Heart right ventricle (tissue), 16 donors: ENCODE measurements around the gene PTPRN2. TPM values are rescaled to one million over a fixed set of nuclear protein-coding genes. Genes with fewer than 3 reads are reported as not detected.

ENCODE experiments used
- ATAC-seq, 8 donors: fragments of 200-7000 bp; cut with Tn5 transposase; one replicate each; pipeline ENCODE4 v1.9.1; 2020; ENCODE audit warnings: mild to moderate bottlenecking in 8 of 8, moderate library complexity in 8 of 8, moderate number of reproducible peaks in 1 of 8
- DNase-seq, 2 donors: peaks; one replicate each; pipeline ENCODE4 v3.0.0-alpha.2; 2020
- H3K27ac ChIP-seq, 10 donors: fragments of 200-600 bp; sonication (generic) in 2 of 10; one replicate each; pipeline versions ENCODE4 v1.5.0 to v1.8.0; 2020 to 2022; ENCODE audit warnings: mild to moderate bottlenecking in 3 of 10
- H3K27me3 ChIP-seq, 7 donors: fragments of 200-600 bp; one replicate each; pipeline ENCODE4 v1.8.0; 2021 to 2022; ENCODE audit warnings: mild to moderate bottlenecking in 2 of 7
- H3K36me3 ChIP-seq, 9 donors: fragments of 200-600 bp; sonication (generic) in 1 of 9; one replicate each; pipeline versions ENCODE4 v1.5.0 to v1.8.0; 2020 to 2022; ENCODE audit warnings: mild to moderate bottlenecking in 2 of 9
- H3K4me1 ChIP-seq, 9 donors: fragments of 200-600 bp; sonication (generic) in 1 of 9; one replicate each; pipeline versions ENCODE4 v1.5.0 to v1.8.0; 2020 to 2022; ENCODE audit warnings: mild to moderate bottlenecking in 4 of 9
- H3K4me3 ChIP-seq, 10 donors: fragments of 200-600 bp; sonication (generic) in 2 of 10; one replicate each; pipeline versions ENCODE4 v1.5.0 to v1.8.0; 2020 to 2022; ENCODE audit warnings: mild to moderate bottlenecking in 7 of 10, moderate library complexity in 2 of 10
- H3K9me3 ChIP-seq, 11 donors: fragments of 200-600 bp in 10 of 11; sonication (generic) in 2 of 11; one replicate each; pipeline versions ENCODE4 v1.5.0 to v1.8.0; 2013 to 2022; ENCODE audit warnings: mild to moderate bottlenecking in 2 of 11, control low read depth in 1 of 11, moderate library complexity in 1 of 11
- WGBS, 2 donors: extraction: QIAGEN DNeasy Blood & Tissue Kit; methylation state at CpG; one replicate each; pipeline ENCODE4 v1.1.7; 2013; ENCODE audit warnings: inconsistent platforms in 1 of 2; 5-methylcytosine and 5-hydroxymethylcytosine counted together
- intact Hi-C, 10 donors: fragments of 100-400 bp; cut with DNase I; formaldehyde crosslinking; loops; one replicate each; pipeline versions ENCODE4 v1.11.1 to v1.14.2; 2022
- polyA plus RNA-seq, 2 donors: library from polyadenylated mRNA; stranded (reverse); fragments of 200-250 nt; gene quantifications; one replicate each; pipeline ENCODE4 v1.2.3, GENCODE V29; 2013
- total RNA-seq, 10 donors: library from RNA; stranded (reverse); fragmentation: NEBNext Ultra II Directional in 3 of 10; extraction: Animal tissue kit (Norgen Biotek cat#: 25700) in 3 of 10; gene quantifications; one replicate each; pipeline versions ENCODE4 v1.2.1 to v1.2.4, GENCODE V29; 2021 to 2023
- TF ChIP-seq, protein P1 (sequence below), 9 donors: fragments of 200-600 bp; sonication (generic) in 2 of 9; IDR thresholded peaks; one replicate each; pipeline versions ENCODE4 v1.5.0 to v1.8.0; 2021 to 2022; ENCODE audit warnings: antibody characterized with exemption in 9 of 9, mild to moderate bottlenecking in 5 of 9, moderate library complexity in 1 of 9
- donor health status: Arrhythmogenic right ventricular cardiomyopathy.
- donor health status: ischemic (EF 13 %, LVEDD 7.1; RV severe dilation, severe dysfunction).
- donor health status: healthy with polysubstance abuse.
- donor health status: DM: no; HTN: yes; CAD: no.
- donor health status: DM: no; HTN: no; CAD: no.
- donor health status: ischemic (EF 25% LVEDD 6.9; RV normal size, moderate dysfunction).
- donor health status: ischemic (EF 25% LVEDD 5.7; RV mildly dilated, moderate dysfunction).
- donor health status: healthy.
- donor health status: DM: yes; HTN: yes; CAD: no.
- donor health status: Ischemic cardiomyopathy.
- donor health status: ischemic (EF 35%, LVEDD 5.7; RV mildly dilated, moderate dysfunction).
- donor health status: nonischemic (EF 11% LVEDD 7.7; RV severe dilation, severe dysfunction).
- donor health status: DM: yes; HTN: yes; CAD: no.
- donor health status: PGD.
- donor health status: ischemic (EF 29% LVEDD 5.4; RV normal size, mild dysfunction).
- donor health status: nonischemic (EF 23%, LVEDD 6.1; RV moderate dilation, normal function).

Gene PTPRN2
- total and polyA plus RNA-seq, 12 donors, result 0.82 to 1.8 (median 1.3) TPM

GRCh38 chr7:158549616-158550393 is 37.8 kb downstream of the PTPRN2 start:
- intact Hi-C loops, result no loop called here
- TF ChIP-seq, protein P1, sequence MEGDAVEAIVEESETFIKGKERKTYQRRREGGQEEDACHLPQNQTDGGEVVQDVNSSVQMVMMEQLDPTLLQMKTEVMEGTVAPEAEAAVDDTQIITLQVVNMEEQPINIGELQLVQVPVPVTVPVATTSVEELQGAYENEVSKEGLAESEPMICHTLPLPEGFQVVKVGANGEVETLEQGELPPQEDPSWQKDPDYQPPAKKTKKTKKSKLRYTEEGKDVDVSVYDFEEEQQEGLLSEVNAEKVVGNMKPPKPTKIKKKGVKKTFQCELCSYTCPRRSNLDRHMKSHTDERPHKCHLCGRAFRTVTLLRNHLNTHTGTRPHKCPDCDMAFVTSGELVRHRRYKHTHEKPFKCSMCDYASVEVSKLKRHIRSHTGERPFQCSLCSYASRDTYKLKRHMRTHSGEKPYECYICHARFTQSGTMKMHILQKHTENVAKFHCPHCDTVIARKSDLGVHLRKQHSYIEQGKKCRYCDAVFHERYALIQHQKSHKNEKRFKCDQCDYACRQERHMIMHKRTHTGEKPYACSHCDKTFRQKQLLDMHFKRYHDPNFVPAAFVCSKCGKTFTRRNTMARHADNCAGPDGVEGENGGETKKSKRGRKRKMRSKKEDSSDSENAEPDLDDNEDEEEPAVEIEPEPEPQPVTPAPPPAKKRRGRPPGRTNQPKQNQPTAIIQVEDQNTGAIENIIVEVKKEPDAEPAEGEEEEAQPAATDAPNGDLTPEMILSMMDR (IDR thresholded peaks at IDR 0.05), result no peak
- DNase-seq (peak; percentile 47 to 56), ATAC-seq (peak; percentile 61 to 91 (median 76))
- no peaks in the 10 kb centered on the region for H3K9me3 ChIP-seq
- 54 to 55% methylated on average over 36 of the region's 36 CpGs for WGBS, 2 donors
- peaks cover 0 to 10% (median 0%) of the 10 kb centered on the region in 9 donors for H3K4me1 ChIP-seq
- no peaks in the 10 kb centered on the region for H3K36me3 ChIP-seq
- no peak overlapping the region for H3K27ac ChIP-seq
- peaks cover 0 to 51% (median 27%) of the 10 kb centered on the region in 7 donors for H3K27me3 ChIP-seq
- H3K4me3 ChIP-seq, result peak overlapping the region in 8 of 10 donors; percentile 10 to 46 (median 24)

- no peak overlapping the region for H3K27ac ChIP-seq
- TF ChIP-seq, protein P1 (IDR thresholded peaks at IDR 0.05), result no peak
- no peaks in the 10 kb centered on the region for H3K9me3 ChIP-seq
- intact Hi-C loops, result no loop called here
- H3K4me1 ChIP-seq, result peaks cover 0 to 10% (median 0%) of the 10 kb centered on the region in 9 donors
- H3K4me3 ChIP-seq, result peak overlapping the region in 8 of 10 donors; percentile 10 to 46 (median 24)
- no peak for DNase-seq
- H3K27me3 ChIP-seq, result peaks cover 0 to 51% (median 27%) of the 10 kb centered on the region in 7 donors
- WGBS, 2 donors, result 48% methylated on average over 22 of the region's 22 CpGs
- no peak for ATAC-seq
- H3K36me3 ChIP-seq, result no peaks in the 10 kb centered on the region
These were observed 38.4 kb downstream of the PTPRN2 start for GRCh38 chr7:158549176-158549615.

DNA sequence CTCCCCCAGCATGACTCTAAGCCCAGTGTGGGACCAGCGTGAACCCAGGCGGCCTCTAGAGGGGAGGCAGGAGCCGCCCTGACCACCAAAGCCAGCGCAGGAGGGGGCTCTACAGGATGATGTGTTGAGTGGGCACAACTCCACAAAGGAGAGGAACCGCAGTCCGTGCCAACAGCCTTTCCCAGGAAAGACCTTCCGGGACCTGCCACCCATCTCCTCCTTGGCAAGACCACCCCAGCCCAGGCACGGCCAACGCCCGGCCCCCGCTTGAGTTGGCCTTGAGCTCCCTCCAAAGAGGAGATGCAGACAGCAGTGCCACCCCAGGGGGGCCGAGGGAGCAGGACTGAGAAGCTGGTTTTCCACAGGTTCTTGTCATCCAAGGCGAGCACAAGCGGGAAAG is 38.9 kb downstream of the PTPRN2 start:
- intact Hi-C loops, result no loop called here
- DNase-seq (no peak), ATAC-seq (no peak)
- Histone ChIP-seq H3K4me3 (peak overlapping the region in 1 of 10 donors; percentile 37), H3K4me1 (peaks cover 0 to 10% (median 0%) of the 10 kb centered on the region in 9 donors), H3K9me3 (no peaks in the 10 kb centered on the region), H3K36me3 (no peaks in the 10 kb centered on the region), H3K27ac (no peak overlapping the region), H3K27me3 (peaks cover 0 to 51% (median 26%) of the 10 kb centered on the region in 7 donors)
- TF ChIP-seq, protein P1 (IDR thresholded peaks at IDR 0.05), result no peak
- 80 to 87% methylated on average over 14 of the region's 14 CpGs for WGBS, 2 donors

DNA sequence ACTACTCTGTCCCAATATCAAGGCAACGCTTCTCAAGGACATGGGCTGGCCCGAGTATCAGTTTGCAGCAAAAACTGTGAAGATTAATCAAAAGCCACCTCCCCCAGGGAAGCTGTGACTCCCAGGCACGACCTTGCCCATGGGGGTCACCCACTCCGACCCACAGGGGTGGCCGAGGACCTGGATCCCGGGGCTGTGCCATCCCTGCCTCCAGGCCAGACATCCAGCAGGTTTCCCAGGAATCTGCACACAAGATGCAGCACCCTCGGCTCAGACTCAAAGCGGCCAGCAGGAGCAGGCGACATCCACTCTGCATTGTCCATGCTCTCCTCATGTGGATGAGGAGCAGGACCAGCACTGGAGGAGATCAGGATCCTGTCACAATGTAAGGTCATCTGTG is 39.8 kb downstream of the PTPRN2 start:
- no peak for ATAC-seq
- intact Hi-C loops, result no loop called here
- H3K4me3 ChIP-seq, result no peak overlapping the region
- H3K27me3 ChIP-seq, result peaks cover 0 to 51% (median 23%) of the 10 kb centered on the region in 7 donors
- no peaks in the 10 kb centered on the region for H3K36me3 ChIP-seq
- H3K9me3 ChIP-seq, result no peaks in the 10 kb centered on the region
- H3K27ac ChIP-seq, result no peak overlapping the region
- H3K4me1 ChIP-seq, result peaks cover 0 to 10% (median 0%) of the 10 kb centered on the region in 9 donors
- 81 to 86% methylated on average over 9 of the region's 9 CpGs for WGBS, 2 donors
- TF ChIP-seq, protein P1 (IDR thresholded peaks at IDR 0.05), result no peak
- DNase-seq, result no peak
